Stimulated activated CD8-positive, alpha-beta memory T cell treated with anti-CD3 and anti-CD28 coated beads, Interleukin-12 subunit alpha, Interleukin-12 subunit beta, amount 100 ng/mL, for 1 hour (primary cell): ENCODE data around the gene RIPOR2.

ENCODE experiments used
- DNase-seq: peaks from one replicate; pipeline ENCODE4 v3.0.0-alpha.2; 2020; ENCODE audit warnings: low read depth

The RIPOR2 gene

GRCh38 chr6:24847402-24847801 lies 88.4 kb downstream of the RIPOR2 start:
- DNase-seq: no peak

- DNase-seq: no peak
These were observed 90.2 kb downstream of the RIPOR2 start for GRCh38 chr6:24845578-24845977.

GRCh38 chr6:24844903-24845302 lies 90.9 kb downstream of the RIPOR2 start:
- DNase-seq: no peak

GRCh38 chr6:24844061-24844460 lies 91.7 kb downstream of the RIPOR2 start:
- DNase-seq: no peak

GRCh38 chr6:24840187-24840586 lies 95.6 kb downstream of the RIPOR2 start:
- DNase-seq: no peak

- DNase-seq: no peak
These were observed 96.8 kb downstream of the RIPOR2 start for GRCh38 chr6:24838994-24839393.

- DNase-seq: no peak
These were observed 97.7 kb downstream of the RIPOR2 start for GRCh38 chr6:24838081-24838480.

GRCh38 chr6:24836109-24836508 lies 99.7 kb downstream of the RIPOR2 start:
- no peak for DNase-seq

GRCh38 chr6:24833711-24834386 lies 101.9 kb downstream of the RIPOR2 start:
- DNase-seq: no peak

- DNase-seq: no peak
These were observed 103.0 kb downstream of the RIPOR2 start for GRCh38 chr6:24832794-24833193.

GRCh38 chr6:24831771-24832716 lies 103.7 kb downstream of the RIPOR2 start:
- DNase-seq: no peak

GRCh38 chr6:24829657-24830056 lies 106.1 kb downstream of the RIPOR2 start:
- no peak for DNase-seq

GRCh38 chr6:24827970-24828369 lies 107.8 kb downstream of the RIPOR2 start:
- DNase-seq: no peak

- DNase-seq: no peak
These were observed 108.6 kb downstream of the RIPOR2 start for GRCh38 chr6:24827162-24827561.

GRCh38 chr6:24825130-24825630 lies 110.6 kb downstream of the RIPOR2 start:
- no peak for DNase-seq

GRCh38 chr6:24824142-24824938 lies 111.4 kb downstream of the RIPOR2 start:
- no peak for DNase-seq

- DNase-seq: no peak
These were observed 112.6 kb downstream of the RIPOR2 start for GRCh38 chr6:24823185-24823584.

- DNase-seq: no peak
These were observed 113.1 kb downstream of the RIPOR2 start for GRCh38 chr6:24822696-24823095.

- no peak for DNase-seq
These were observed 113.8 kb downstream of the RIPOR2 start for GRCh38 chr6:24821860-24822444.

GRCh38 chr6:24818346-24818745 lies 117.4 kb downstream of the RIPOR2 start:
- no peak for DNase-seq

GRCh38 chr6:24809728-24810127 lies 126.0 kb downstream of the RIPOR2 start:
- no peak for DNase-seq

- DNase-seq: no peak
These were observed 128.2 kb downstream of the RIPOR2 start for GRCh38 chr6:24807584-24807983.
